Measurements from ENCODE around the gene GDF15. TPM values are rescaled to one million over a fixed set of nuclear protein-coding genes. Genes with fewer than 3 reads are reported as not detected.

The GDF15 gene
- total RNA-seq, 1 experiment from 2014 or later, result 425 TPM

DNA sequence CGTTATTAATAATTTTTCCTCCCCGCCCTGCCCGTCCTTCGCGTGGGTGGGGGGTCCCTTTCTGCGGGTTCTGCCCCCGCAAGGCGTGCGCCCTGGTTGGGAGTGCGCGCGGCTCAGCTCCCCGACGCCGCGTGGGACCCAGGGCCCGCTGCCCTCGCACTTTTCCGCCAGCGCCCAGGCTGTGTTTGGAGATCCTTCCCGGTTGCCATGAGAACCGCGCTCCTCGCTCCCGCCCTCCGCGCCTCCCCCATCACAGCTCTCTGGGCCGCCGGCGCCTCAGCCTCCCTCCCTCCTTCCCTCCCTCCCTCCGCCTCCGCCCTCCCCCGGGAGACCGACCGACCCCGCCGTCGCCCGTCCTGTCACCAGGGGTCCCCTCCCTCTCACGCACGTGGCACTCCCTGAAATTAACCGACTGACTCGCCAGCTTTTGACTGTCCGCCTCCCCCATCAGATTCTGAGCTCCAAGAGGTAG lies 30.9 kb downstream of the GDF15 start:
- Histone ChIP-seq H3K9me3 (ENCODE audit: control insufficient read depth in 1 of 2, insufficient read depth in 1 of 2, low read depth in 1 of 2, low read length in 2 of 2) (no peaks in the 10 kb centered on the region), H3K4me1 (ENCODE audit: control insufficient read depth in 1 of 2, insufficient read depth in 2 of 2, low read length in 2 of 2) (peaks cover 53 to 81% of the 10 kb centered on the region in 2 experiments), H2AFZ (ENCODE audit: low read depth, low read length, poor library complexity, severe bottlenecking) (no peak overlapping the region), H3K9ac (ENCODE audit: low read length) (peak overlapping the region; percentile 96), H3K9me2 (ENCODE audit: insufficient read depth) (no peaks in the 10 kb centered on the region), H3K79me2 (ENCODE audit: insufficient read depth, low read length) (peaks cover 25% of the 10 kb centered on the region), H3K4me2 (ENCODE audit: low read length) (peak overlapping the region; percentile 100), H4K20me1 (ENCODE audit: insufficient read depth) (no peaks in the 10 kb centered on the region), H3K27ac (ENCODE audit: low read depth, low read length) (peak overlapping the region; percentile 98), H3K4me3 (replicated peaks in 1 of 2; ENCODE audit: low read depth in 1 of 2, low read length in 2 of 2) (peak overlapping the region; percentile 53 to 92), H3K36me3 (ENCODE audit: control insufficient read depth in 1 of 2, insufficient read depth in 2 of 2, low read length in 2 of 2) (no peaks in the 10 kb centered on the region), H3K27me3 (ENCODE audit: insufficient read depth, low read length) (no peaks in the 10 kb centered on the region)
- RAD21 ChIA-PET (ENCODE audit: low non-redundant PET in 1 of 2, low total read pairs in 2 of 2, uncharacterized antibody in 2 of 2, unreplicated experiment in 2 of 2), result interaction anchor here in 1 of 2 experiments (0.7 kb wide), 1 partner anchor 15 kb away, joined by 3 read pairs; no protein-coding TSS in a partner anchor
- intact Hi-C loops (cut with micrococcal nuclease), result no loop called here
- CTCF ChIA-PET, result interaction anchor here (0.6 to 3.5 kb wide), 10 partner anchors 28 to 499 kb away, joined by 3 to 11 read pairs (median 3); partner anchors contain the start of genes GDF15, IQCN and JUND
- ATAC-seq, result peak; percentile 55
- POLR2A ChIA-PET, result interaction anchor here (0.6 to 5.4 kb wide), 11 partner anchors 15 to 141 kb away, joined by 3 to 45 read pairs (median 6); partner anchors contain the start of genes GDF15, JUND and KXD1
- DNase-seq (ENCODE audit: low read depth, low spot score), result no peak
- no TSS peak for BruUV-seq (replicated peaks)
- TF ChIP-seq SRF (IDR thresholded peaks at IDR 0.05; ENCODE audit: low read depth) (no peak), EZH2 (IDR thresholded peaks at IDR 0.05) (no peak), ZFX (IDR thresholded peaks at IDR 0.05) (no peak), CBX3 (IDR thresholded peaks at IDR 0.05; ENCODE audit: low read depth) (no peak), CEBPB (IDR thresholded peaks at IDR 0.05; ENCODE audit: low read depth) (no peak), SIN3A (IDR thresholded peaks at IDR 0.05; ENCODE audit: low read depth) (no peak), TCF7L2 (IDR thresholded peaks at IDR 0.05; ENCODE audit: borderline replicate concordance, extremely low read depth, insufficient read depth, insufficient read length) (peak; percentile 31), EZH2phosphoT487 (IDR thresholded peaks at IDR 0.05; ENCODE audit: borderline replicate concordance) (no peak), EGR1 (IDR thresholded peaks at IDR 0.05; ENCODE audit: low read depth) (peak; percentile 79), ZNF274 (IDR thresholded peaks at IDR 0.05; ENCODE audit: low read depth, low read length) (no peak), YY1 (IDR thresholded peaks at IDR 0.05; ENCODE audit: extremely low read depth, insufficient replicate concordance, low read depth, low read length) (no peak), POLR2AphosphoS5 (IDR thresholded peaks at IDR 0.05; ENCODE audit: low read depth, low read length) (no peak), JUND (IDR thresholded peaks at IDR 0.05) (no peak), ELF1 (IDR thresholded peaks at IDR 0.05; ENCODE audit: borderline replicate concordance, low read depth) (no peak), RAD21 (IDR thresholded peaks at IDR 0.05; ENCODE audit: low read depth) (no peak), FOSL1 (IDR thresholded peaks at IDR 0.05; ENCODE audit: low read depth) (no peak)
- TF ChIP-seq, protein P1, sequence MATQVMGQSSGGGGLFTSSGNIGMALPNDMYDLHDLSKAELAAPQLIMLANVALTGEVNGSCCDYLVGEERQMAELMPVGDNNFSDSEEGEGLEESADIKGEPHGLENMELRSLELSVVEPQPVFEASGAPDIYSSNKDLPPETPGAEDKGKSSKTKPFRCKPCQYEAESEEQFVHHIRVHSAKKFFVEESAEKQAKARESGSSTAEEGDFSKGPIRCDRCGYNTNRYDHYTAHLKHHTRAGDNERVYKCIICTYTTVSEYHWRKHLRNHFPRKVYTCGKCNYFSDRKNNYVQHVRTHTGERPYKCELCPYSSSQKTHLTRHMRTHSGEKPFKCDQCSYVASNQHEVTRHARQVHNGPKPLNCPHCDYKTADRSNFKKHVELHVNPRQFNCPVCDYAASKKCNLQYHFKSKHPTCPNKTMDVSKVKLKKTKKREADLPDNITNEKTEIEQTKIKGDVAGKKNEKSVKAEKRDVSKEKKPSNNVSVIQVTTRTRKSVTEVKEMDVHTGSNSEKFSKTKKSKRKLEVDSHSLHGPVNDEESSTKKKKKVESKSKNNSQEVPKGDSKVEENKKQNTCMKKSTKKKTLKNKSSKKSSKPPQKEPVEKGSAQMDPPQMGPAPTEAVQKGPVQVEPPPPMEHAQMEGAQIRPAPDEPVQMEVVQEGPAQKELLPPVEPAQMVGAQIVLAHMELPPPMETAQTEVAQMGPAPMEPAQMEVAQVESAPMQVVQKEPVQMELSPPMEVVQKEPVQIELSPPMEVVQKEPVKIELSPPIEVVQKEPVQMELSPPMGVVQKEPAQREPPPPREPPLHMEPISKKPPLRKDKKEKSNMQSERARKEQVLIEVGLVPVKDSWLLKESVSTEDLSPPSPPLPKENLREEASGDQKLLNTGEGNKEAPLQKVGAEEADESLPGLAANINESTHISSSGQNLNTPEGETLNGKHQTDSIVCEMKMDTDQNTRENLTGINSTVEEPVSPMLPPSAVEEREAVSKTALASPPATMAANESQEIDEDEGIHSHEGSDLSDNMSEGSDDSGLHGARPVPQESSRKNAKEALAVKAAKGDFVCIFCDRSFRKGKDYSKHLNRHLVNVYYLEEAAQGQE (IDR thresholded peaks at IDR 0.05; ENCODE audit: low read depth), result no peak
- TF ChIP-seq, protein P2, sequence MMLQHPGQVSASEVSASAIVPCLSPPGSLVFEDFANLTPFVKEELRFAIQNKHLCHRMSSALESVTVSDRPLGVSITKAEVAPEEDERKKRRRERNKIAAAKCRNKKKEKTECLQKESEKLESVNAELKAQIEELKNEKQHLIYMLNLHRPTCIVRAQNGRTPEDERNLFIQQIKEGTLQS (IDR thresholded peaks at IDR 0.05), result no peak
- TF ChIP-seq, protein P3, sequence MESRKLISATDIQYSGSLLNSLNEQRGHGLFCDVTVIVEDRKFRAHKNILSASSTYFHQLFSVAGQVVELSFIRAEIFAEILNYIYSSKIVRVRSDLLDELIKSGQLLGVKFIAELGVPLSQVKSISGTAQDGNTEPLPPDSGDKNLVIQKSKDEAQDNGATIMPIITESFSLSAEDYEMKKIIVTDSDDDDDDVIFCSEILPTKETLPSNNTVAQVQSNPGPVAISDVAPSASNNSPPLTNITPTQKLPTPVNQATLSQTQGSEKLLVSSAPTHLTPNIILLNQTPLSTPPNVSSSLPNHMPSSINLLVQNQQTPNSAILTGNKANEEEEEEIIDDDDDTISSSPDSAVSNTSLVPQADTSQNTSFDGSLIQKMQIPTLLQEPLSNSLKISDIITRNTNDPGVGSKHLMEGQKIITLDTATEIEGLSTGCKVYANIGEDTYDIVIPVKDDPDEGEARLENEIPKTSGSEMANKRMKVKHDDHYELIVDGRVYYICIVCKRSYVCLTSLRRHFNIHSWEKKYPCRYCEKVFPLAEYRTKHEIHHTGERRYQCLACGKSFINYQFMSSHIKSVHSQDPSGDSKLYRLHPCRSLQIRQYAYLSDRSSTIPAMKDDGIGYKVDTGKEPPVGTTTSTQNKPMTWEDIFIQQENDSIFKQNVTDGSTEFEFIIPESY (IDR thresholded peaks at IDR 0.05; ENCODE audit: extremely low read depth, insufficient replicate concordance, low read length), result no peak
- TF ChIP-seq, protein P4, sequence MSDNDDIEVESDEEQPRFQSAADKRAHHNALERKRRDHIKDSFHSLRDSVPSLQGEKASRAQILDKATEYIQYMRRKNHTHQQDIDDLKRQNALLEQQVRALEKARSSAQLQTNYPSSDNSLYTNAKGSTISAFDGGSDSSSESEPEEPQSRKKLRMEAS (IDR thresholded peaks at IDR 0.05), result peak; percentile 60; the same call in 1 of the 2 replicates

Data from HCT116 (cell line).